ENCODE measurements around the gene AKT3.

Gene AKT3

GRCh38 chr1:243462929-243463697 lies 386.9 kb downstream of the AKT3 start:
- no peak for DNase-seq (ENCODE audit: low read depth)

GRCh38 chr1:243461700-243462099 lies 388.3 kb downstream of the AKT3 start:
- DNase-seq (ENCODE audit: low read depth) = no peak

GRCh38 chr1:243459059-243459458 lies 391.0 kb downstream of the AKT3 start:
- no peak for DNase-seq (ENCODE audit: low read depth)

GRCh38 chr1:243457363-243457982 lies 392.6 kb downstream of the AKT3 start:
- no peak for DNase-seq (ENCODE audit: low read depth)

- DNase-seq (ENCODE audit: low read depth) = no peak
Measured at GRCh38 chr1:243455760-243456651, 394.0 kb downstream of the AKT3 start.

- DNase-seq (ENCODE audit: low read depth) = no peak
Measured at GRCh38 chr1:243454328-243454997, 395.6 kb downstream of the AKT3 start.

- no peak for DNase-seq (ENCODE audit: low read depth)
Measured at GRCh38 chr1:243452092-243452491, 398.0 kb downstream of the AKT3 start.

- DNase-seq (ENCODE audit: low read depth) = no peak
Measured at GRCh38 chr1:243449373-243449772, 400.7 kb downstream of the AKT3 start.

- DNase-seq (ENCODE audit: low read depth) = no peak
Measured at GRCh38 chr1:243447844-243448243, 402.2 kb downstream of the AKT3 start.

- peak; percentile 50 for DNase-seq (ENCODE audit: low read depth)
Measured at GRCh38 chr1:243447347-243447746, 402.7 kb downstream of the AKT3 start.

GRCh38 chr1:243443557-243443956 lies 406.5 kb downstream of the AKT3 start:
- DNase-seq (ENCODE audit: low read depth) = no peak

GRCh38 chr1:243441601-243442000 lies 408.4 kb downstream of the AKT3 start:
- DNase-seq (ENCODE audit: low read depth) = no peak

GRCh38 chr1:243440406-243440805 lies 409.6 kb downstream of the AKT3 start:
- DNase-seq (ENCODE audit: low read depth) = no peak

- DNase-seq (ENCODE audit: low read depth) = no peak
Measured at GRCh38 chr1:243438815-243439214, 411.2 kb downstream of the AKT3 start.

Data from fibroblast of gingiva (primary cell).